ENCODE results near the gene IARS1. TPM values are rescaled to one million over a fixed set of nuclear protein-coding genes. Genes with fewer than 3 reads are reported as not detected.

Gene IARS1
- total and polyA plus RNA-seq, 2 experiments from 2014 or later: 105 to 310 TPM

GRCh38 chr9:92324889-92325268 lies 31.4 kb upstream of the IARS1 start (continued):
- TF ChIP-seq CTCF (conservative IDR thresholded peaks at IDR 0.05; ENCODE audit: low read depth in 2 of 2) (no peak), ZNF462 (CRISPR knock-in tag; IDR thresholded peaks at IDR 0.05) (no peak), EZH2 (IDR thresholded peaks at IDR 0.05; ENCODE audit: low read depth, unreplicated experiment) (no peak), STAT1 (IDR thresholded peaks at IDR 0.05; ENCODE audit: unreplicated experiment) (no peak)

GRCh38 chr9:92324431-92324830 lies 30.9 kb upstream of the IARS1 start:
- no peak for TF ChIP-seq CREB1 (CRISPR knock-in tag; IDR thresholded peaks at IDR 0.05; ENCODE audit: low read depth)
- TF ChIP-seq EZH2 (IDR thresholded peaks at IDR 0.05; ENCODE audit: low read depth, unreplicated experiment): no peak
- no peak for TF ChIP-seq STAT1 (IDR thresholded peaks at IDR 0.05; ENCODE audit: unreplicated experiment)
- no peak for TF ChIP-seq ETS1 (IDR thresholded peaks at IDR 0.05)
- TF ChIP-seq NANOG (IDR thresholded peaks at IDR 0.05; ENCODE audit: borderline replicate concordance): no peak
- TF ChIP-seq EZH2phosphoT487 (IDR thresholded peaks at IDR 0.05; ENCODE audit: unreplicated experiment): no peak
- no peak for TF ChIP-seq JUNB (IDR thresholded peaks at IDR 0.05; ENCODE audit: unreplicated experiment)
- TF ChIP-seq REST (IDR thresholded peaks at IDR 0.05; ENCODE audit: unreplicated experiment): no peak
- TF ChIP-seq POLR2AphosphoS5 (IDR thresholded peaks at IDR 0.05; ENCODE audit: low read depth): no peak
- H3K4me1 Mint-ChIP-seq: peaks cover 22% of the 10 kb centered on the region
- DNase-seq (ENCODE audit: low spot score) (no peak), ATAC-seq (no peak)
- Histone ChIP-seq H3K4me1 (ENCODE audit: insufficient read depth) (peaks cover 19% of the 10 kb centered on the region), H3K9me2 (ENCODE audit: insufficient read depth) (no peaks in the 10 kb centered on the region), H3K27me3 (ENCODE audit: insufficient read depth) (no peaks in the 10 kb centered on the region), H3K27ac (ENCODE audit: low read depth) (peak overlapping the region; percentile 99; the same call in 1 of the 2 replicates), H3F3A (replicated peaks; ENCODE audit: low read depth) (0 out of 2 replicates have a peak, but pooled peaks cover 4% of the 10 kb centered on the region), H4K20me1 (replicated peaks; ENCODE audit: insufficient read depth) (no peaks in the 10 kb centered on the region), H3K79me2 (replicated peaks; ENCODE audit: insufficient read depth) (peaks cover 31% of the 10 kb centered on the region), H3K4me2 (peak overlapping the region; percentile 100), H2AFZ (no peak overlapping the region), H3K4me3 (peak overlapping the region; percentile 87), H3K36me3 (ENCODE audit: insufficient read depth) (peaks cover 29% of the 10 kb centered on the region)
- peaks cover 29% of the 10 kb centered on the region for H3K36me3 Mint-ChIP-seq (ENCODE audit: low read depth)
- H3K9me3 Mint-ChIP-seq: no peaks in the 10 kb centered on the region
- no peak overlapping the region for H3K27ac Mint-ChIP-seq
- peak overlapping the region; percentile 95 for H3K4me3 Mint-ChIP-seq
- H3K27me3 Mint-ChIP-seq (ENCODE audit: insufficient read depth, low read depth, poor library complexity): peaks cover 5% of the 10 kb centered on the region

Data from GM23338 (cell line).